Left lobe of liver (tissue), 2 donors: Measurements from ENCODE around the gene PSMB7. TPM values are rescaled to one million over a fixed set of nuclear protein-coding genes. Genes with fewer than 3 reads are reported as not detected.

ENCODE experiments used
- ATAC-seq: fragments of 200-7000 bp; cut with Tn5 transposase; one replicate; pipeline ENCODE4 v1.9.1; 2020; ENCODE audit warnings: mild to moderate bottlenecking, moderate library complexity
- DNase-seq: peaks from one replicate; pipeline ENCODE4 v3.0.0-alpha.2; 2020; ENCODE audit warnings: low spot score
- total RNA-seq: library from RNA; stranded (reverse); gene quantifications from one replicate; pipeline ENCODE4 v1.2.1, GENCODE V29; 2021
- donor health status: DM: no; HTN: no; CAD: no; lungs with moderate emphysema.
- donor health status: DM: no; HTN: yes; CAD: no.

PSMB7 gene
- total RNA-seq, 1 donor from 2014 or later = 86.0 TPM

GRCh38 chr9:124348363-124348762 is 66.9 kb downstream of the PSMB7 start:
- ATAC-seq (no peak), DNase-seq (no peak)

GRCh38 chr9:124347968-124348358 is 67.3 kb downstream of the PSMB7 start:
- no peak for ATAC-seq
- no peak for DNase-seq

- DNase-seq (no peak), ATAC-seq (no peak)
Measured at GRCh38 chr9:124347206-124347967, 67.9 kb downstream of the PSMB7 start.

DNA sequence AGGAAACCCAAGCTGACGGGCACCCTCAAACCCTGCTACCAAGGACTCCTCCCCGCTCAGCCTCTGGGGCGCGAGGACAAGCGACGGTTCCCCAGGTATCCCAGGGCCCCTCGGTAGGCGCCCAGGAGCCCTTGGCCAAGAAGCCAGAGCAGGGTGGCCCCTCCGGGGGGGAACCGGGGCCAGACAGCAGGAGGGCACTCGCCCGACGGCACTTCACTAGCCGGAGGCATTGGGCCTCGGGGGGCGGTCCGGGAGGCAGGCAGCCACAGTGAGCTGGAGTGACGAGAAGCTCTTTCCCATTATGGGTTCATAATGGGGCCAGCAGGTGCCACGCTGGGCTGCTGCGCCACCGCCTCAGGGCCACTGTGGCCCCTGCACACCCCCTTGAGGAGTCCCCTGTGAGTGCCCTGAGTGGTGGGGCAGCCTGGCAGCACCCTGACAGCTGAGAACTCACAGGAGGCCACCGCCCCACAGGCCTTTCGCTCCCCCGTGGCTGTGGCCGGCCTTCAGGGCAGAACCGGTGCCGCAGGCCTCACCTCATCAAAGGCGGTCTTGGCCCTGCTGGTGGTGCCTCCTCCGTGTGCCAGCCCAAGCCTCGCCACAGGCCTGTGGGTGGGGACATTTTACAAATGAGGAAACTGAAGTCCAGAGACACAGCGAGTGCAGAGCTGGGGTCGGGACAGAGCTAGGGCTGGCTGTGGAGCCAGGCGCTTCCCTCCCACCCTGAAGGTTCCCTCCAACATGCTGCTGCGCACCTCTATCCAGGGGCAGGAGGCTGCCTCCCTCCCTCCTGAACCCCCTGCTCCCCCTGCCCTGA is 68.7 kb downstream of the PSMB7 start:
- DNase-seq (no peak), ATAC-seq (no peak)

- DNase-seq = no peak
- ATAC-seq = no peak
Measured at GRCh38 chr9:124345751-124346281, 69.4 kb downstream of the PSMB7 start.

DNA sequence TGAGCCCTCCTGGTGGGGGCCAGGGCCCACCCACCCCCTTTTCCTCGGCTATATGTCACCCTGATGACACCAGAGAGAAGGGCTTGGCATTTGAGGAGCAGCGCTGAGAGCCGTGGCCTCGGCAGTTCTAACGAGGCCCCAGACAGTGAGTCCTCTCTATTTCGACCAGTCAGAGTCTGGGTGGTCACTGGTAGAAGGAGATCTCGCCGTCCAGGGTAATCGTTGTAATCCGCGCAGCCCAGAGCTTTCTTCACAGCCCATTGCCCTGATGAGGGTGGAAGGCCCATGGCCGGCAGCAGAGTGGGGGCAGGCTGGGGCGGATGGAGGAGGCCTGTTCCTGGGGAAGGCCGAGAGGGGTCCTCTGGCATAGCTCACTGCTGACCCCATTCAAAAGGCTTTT is 70.2 kb downstream of the PSMB7 start:
- DNase-seq (no peak), ATAC-seq (no peak)

DNA sequence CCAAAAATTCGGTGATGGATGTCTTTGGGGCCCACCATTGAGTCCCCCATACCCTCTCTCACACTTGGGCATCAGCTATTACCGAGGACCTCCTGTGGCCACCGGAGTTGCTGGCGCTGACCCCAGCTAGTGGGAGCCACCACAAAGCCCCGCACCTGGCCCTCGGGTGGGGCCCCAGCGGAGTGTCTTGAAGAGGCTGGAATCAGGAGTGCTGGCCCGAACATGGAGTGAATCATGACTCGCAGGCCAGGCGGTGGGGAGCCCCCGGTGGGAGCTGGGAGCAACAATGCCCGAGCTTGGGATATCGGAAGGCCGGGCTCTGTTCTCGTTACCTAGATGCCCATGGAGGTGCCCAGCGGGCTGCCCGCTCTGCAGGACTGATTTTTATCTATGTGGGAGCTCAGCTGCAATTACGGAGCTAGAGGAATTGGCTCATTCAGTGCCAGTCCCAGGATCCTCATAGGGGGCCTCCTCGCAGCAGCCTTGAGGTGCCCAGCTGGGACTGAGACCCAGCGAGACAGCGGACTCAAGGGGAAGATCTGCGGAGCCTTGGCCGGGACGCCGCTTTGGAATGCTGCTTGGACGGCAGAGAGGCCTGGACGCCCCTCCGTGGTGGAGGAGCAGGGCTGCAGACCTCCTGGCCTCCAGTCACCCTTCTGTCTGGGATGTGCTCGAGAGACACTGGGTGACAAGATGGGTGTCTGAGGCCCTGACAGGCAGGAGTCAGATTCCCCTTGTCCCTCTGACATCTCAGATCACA is 70.8 kb downstream of the PSMB7 start:
- DNase-seq = no peak
- no peak for ATAC-seq

- DNase-seq (no peak), ATAC-seq (no peak)
Measured at GRCh38 chr9:124343533-124344290, 71.5 kb downstream of the PSMB7 start.

GRCh38 chr9:124342776-124343485 is 72.3 kb downstream of the PSMB7 start:
- DNase-seq (no peak), ATAC-seq (peak; percentile 1)

- DNase-seq (no peak), ATAC-seq (no peak)
Measured at GRCh38 chr9:124342402-124342775, 72.9 kb downstream of the PSMB7 start.

GRCh38 chr9:124341455-124342170 is 73.6 kb downstream of the PSMB7 start:
- ATAC-seq (no peak), DNase-seq (no peak)

DNA sequence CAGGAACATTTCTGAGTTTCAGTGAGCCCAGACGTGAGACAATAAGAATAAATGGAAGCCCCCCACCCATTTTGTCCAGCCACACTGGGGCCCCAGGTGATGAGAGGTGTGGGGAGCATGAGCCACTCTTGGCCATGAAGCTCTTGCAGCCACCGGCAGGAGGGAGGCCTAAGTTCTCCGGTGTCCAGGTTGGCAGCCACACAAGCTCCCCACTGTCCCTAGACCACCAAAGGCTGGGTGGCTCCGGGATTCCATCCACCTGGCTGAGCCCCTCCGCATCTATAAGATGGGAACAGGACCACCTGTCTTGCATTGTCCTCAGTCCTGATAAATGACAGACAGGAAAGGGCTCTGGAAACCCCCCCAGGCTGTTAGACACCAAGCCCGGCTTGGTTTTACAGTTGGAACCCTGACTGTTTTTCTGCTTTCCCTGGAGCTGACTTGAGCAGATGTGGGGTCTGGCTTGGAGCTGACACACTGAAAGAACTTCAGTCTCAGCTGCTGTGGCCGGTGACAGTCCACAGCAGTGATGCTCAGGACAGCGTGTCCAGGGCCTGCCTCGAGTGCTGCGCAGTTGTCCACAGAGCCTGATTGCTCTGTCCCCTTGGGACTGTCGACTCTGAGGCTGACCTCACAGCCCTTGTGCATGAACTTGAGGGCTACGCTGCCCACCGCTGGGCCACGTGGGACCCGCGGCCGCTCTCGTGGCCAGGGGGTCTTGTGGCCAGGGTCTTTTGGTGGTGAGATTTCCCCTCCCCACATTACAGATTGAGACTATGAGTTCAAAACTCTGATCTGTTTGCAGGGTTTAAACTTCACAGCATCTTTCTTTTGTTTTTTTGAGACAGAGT is 74.8 kb downstream of the PSMB7 start:
- ATAC-seq = no peak
- no peak for DNase-seq

DNA sequence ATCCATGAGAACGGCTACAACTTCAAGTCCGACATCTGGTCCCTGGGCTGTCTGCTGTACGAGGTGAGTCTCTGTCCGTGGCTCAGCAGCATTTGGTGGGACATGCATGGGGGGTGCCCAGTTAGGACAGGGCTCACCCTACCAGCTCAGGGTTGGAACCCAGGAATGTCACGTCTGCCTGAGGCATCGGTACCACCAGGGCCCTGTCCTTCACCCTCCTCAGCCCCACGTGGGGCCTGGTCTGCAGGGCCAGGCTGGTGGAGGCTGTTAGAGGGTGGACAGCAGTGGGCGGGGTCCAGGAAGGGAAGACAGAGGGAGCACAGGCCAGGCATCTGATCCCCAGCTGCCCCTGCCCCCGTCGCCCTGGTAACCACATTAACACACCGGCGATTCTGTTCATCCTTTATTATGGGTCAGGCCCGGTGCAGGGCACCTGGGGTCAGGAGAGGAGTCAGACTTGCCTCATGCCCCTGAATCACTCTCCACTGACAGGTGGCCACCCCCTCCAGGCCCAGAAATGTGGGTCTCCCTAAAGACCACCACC is 75.6 kb downstream of the PSMB7 start:
- no peak for DNase-seq
- ATAC-seq = no peak

DNA sequence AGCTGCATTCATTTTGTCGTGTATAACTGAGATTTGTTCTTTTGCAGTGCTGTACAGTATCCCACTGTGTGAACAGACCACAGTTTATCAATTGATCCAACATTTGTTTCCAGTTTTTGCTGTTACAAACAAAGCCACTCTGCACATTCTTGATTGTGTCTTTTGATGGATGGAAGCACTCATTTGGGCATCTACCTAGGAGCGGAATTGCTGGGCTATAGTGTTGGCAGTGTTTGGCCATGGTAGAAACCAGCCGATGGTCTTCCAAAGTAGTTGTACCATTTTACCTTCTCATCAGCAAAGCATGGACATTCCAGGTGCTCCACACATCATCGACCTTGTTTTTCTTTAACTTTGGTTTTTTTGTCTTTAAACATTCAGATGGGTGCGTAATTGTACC is 77.7 kb downstream of the PSMB7 start:
- DNase-seq (no peak), ATAC-seq (no peak)

DNA sequence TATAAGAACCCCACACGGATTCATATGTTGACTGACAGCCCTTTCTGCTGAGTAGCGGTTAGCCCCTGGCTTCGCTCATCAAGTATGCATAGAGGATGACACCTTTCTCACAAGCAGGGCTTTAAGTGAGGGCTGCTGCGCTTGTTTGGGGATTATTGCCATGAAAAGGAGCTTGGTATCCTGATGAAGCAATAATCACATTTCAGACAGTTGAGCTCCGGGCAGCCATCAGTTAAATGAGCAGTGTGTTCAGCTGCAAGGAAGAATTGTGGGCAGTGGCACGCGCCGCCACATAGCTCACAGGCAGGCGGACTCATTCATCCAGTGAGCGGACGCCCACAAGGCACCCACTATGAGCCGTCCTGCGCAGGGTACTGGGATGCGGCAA is 79.9 kb downstream of the PSMB7 start:
- DNase-seq (no peak), ATAC-seq (no peak)

DNA sequence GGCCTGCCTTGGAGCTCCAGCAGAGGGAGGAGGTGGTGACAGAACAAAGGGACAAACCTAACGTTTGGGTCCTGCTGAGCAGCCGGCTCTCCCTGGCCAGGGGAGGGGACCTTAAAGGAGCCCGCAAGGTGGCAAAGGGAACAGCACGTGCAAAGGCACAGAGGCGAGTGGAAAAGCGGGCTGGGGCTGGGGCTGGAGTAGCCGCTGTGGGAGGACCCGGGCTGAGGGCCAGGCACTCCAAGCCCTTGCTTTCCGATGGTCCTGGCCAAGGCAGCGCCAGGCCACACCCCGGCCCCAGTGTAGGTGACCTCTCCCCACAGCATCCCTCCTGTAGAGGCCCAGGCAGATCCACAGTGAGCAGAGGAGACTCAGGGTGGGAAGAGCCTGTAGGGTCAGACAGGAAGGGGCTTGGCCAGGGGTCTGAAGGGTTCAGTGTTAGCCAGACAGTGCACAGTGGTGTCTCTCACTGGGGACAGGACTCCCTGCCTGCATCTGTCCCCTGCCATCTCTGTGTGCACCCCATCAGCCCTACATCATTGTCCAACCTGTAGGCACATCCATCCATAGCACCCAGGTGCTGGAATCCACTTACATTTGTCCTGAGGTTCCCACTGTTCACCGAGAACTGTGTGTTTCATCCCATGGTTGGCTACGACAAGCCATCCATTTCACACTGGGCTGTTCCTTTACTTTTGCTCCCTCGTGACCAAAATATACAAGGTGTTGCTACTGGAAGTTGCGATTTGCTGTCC is 80.5 kb downstream of the PSMB7 start:
- ATAC-seq = peak; percentile 33
- DNase-seq = no peak

DNA sequence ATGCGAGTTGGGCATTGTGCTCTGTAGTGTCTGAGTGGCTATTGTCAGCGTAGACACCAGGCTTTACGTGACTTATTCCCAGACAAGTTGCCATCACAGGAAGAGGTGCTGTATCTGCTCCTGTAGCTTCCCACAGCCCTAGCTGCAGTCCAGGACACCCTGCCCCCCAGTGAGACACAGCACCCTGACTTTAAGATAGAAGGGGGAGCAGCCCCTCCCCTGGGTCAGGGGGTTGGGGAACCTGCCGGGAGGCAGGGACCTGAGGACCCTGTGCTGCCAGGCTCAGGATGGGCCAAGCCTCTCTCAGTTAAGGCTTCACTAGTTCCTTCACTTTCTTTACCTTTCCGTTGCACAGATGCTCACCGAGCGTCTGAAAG is 82.1 kb downstream of the PSMB7 start:
- no peak for DNase-seq
- ATAC-seq = no peak
